HG02588 (cell line): ENCODE data around the gene VMP1.

Source experiments
- ATAC-seq: cut with Tn5 transposase; IDR thresholded peaks from one replicate; pipeline ENCODE4 v1.9.1; 2021; ENCODE audit warnings: mild to moderate bottlenecking, moderate library complexity; ENCODE audit not compliant: unreplicated experiment

The VMP1 gene

GRCh38 chr17:59707971-59708430, 547 bp downstream of the VMP1 start:
- ATAC-seq = no peak

- no peak for ATAC-seq
These were observed 4.5 kb downstream of the VMP1 start for GRCh38 chr17:59711936-59712335.

- no peak for ATAC-seq
These were observed 5.4 kb downstream of the VMP1 start for GRCh38 chr17:59712862-59713261.

DNA sequence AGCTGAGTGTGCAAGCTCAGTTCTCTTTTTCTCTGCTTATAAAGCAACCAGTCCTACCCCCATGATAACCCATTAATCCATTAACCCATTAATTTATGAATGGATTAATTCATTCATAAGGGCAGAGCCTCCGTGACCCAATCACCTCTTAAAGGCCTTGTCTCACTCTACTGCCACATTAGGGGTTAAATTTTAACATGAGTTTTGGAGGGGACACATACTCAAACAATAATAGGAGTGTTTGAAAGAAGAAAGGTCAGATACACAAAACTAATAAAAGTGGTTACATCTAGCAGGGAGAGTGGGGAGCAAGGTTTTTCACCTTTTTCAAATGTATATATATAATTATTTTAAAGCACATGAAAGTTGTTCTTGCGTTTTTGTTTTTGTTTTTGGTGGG, 6.8 kb downstream of the VMP1 start:
- ATAC-seq = no peak

GRCh38 chr17:59716427-59716826, 9.0 kb downstream of the VMP1 start:
- ATAC-seq = no peak

DNA sequence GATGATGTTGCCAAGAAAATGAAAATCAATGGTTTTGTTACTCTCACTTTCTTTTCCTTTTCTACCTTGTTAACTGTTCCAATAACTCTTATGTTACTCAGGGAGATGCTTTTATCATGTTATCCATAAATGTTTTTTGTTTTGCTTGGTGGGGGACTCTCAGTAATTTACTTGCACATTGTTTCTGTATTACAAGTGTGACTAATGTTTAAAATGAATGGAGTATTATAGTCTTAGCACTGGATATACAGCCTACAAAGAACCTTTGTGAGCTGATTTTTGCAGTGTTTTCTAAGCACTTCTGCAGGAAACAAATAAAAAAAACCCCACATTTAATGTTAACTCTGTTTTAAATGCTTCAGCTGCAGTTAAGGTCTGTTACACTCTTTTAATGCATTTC, 12.1 kb downstream of the VMP1 start:
- no peak for ATAC-seq

GRCh38 chr17:59722623-59723022, 15.2 kb downstream of the VMP1 start:
- ATAC-seq = no peak

DNA sequence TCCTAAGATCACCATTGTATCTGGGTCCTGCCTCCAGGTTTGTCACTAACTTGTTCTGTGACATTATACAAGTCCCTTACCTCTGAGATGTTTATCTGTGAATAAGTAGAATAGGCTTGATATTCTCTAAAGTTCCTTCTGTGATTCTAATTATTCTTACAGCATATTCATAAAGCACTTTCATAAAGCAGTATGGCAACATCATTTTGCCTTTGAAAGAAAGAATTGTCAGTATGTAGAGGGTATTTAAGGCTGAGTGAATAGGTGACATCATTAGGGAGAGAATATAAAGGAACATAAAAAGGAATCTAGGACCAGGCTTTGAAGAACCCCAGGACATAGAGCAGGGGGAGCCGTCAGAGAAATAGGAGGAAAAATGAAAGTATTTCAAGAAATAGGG, 15.6 kb downstream of the VMP1 start:
- ATAC-seq = no peak

GRCh38 chr17:59723607-59724006, 16.2 kb downstream of the VMP1 start:
- no peak for ATAC-seq

DNA sequence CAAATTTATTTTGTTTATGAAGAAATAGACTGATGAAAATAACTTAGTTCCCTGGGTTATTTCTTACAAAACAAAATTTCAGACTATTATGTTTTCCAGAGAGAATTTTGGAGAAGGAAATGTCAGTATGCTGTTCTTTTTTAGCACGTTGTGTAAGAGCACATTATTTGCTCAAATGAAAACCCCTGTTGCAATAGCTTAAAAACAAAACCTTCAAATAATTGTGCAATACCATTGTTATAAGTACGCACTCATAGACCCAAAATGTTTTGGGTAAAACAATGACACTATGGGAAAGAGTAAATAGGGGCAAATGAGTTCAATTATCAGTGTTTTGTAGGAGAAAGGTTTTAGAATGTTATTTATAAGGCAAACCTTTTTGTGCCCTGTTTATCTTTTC, 18.2 kb downstream of the VMP1 start:
- ATAC-seq = no peak

DNA sequence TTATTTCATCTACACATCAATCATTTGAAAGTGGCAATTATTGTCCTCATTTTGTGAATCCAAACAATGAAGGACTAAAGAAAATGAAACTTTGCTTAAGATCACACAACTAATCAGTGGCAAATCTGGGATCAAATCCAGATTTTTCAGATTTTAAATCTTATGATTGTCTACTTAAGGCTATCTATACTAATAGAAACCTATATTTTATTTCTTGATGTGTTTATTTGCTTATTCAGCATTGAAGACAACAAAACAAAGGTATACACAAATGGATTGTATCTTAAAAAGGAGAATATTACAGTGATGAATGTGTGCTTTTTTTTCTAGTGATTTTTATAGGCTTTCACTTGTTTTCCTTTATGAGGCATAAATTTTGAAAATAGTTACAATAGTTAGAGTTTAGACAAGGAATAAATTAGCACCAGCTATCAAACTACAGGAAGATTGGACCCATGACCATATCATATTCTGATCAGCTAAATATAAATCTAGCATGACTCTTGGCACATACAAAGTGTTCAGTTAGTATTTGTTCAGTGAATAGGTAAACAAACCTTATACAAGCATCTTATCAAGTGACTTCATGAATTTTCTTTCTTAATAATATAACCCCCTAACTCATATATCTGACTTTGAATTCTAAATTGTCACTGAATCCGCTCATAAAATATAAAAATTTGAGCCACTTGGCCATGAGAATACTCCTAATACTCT, 20.5 kb downstream of the VMP1 start:
- no peak for ATAC-seq

- ATAC-seq = no peak
These were observed 22.9 kb downstream of the VMP1 start for GRCh38 chr17:59730268-59730834.

DNA sequence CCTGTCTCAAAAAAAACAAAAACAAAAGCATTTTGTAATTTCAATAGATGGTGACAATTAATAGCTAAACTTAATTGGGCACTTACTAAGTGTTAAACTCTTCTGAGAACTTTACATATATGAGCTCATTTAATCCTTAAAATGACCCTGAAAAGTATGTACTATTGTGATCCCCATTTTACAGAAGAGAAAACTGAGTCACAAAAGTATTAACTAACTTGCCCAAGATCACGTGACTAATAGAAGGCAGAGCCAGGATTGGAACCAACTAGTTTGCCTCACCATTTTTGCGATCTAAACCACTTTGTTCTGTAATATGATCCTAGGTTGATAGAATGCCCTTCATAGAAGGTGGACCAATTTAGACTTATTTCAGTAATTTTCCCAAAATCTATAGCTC, 26.2 kb downstream of the VMP1 start:
- ATAC-seq = no peak

- ATAC-seq = no peak
These were observed 26.8 kb downstream of the VMP1 start for GRCh38 chr17:59734226-59734625.

- no peak for ATAC-seq
These were observed 29.9 kb downstream of the VMP1 start for GRCh38 chr17:59737324-59737723.

DNA sequence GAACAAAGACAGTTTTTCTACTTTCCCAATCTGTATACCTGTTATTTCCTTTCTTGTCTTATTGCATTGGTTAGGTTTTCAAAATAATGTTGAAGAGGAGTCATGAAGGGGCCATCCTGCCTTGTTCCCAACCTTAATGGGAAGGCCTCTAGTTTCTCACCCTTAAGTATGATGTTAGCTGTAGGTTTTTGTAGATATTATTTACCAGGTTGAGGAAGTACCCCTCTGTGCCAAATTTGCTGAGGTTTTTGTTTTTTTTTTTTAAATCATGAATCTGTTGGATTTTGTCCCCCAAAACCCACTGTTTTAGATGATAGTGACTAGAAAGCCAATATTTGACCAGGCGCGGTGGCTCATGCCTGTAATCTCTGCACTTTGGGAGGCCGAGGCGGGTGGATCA, 36.4 kb downstream of the VMP1 start:
- no peak for ATAC-seq

DNA sequence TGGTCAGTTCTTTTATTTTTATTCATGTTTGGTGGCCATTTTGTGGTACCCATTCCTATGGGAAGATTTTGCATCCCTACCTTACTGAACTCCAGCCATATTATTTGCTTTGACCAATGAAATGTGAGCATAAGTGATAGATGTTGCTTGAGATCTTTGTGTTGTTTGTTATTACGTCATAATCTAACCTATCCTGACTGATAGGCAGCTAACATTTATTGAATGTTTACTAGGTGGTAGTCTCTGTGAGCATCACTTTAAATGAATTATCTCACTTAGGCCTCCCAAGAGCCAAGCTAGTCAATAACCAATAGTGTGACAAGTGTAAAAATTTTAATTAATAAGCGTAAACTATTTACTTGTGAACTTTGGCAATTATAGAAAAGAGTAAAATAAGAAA, 37.6 kb downstream of the VMP1 start:
- no peak for ATAC-seq

DNA sequence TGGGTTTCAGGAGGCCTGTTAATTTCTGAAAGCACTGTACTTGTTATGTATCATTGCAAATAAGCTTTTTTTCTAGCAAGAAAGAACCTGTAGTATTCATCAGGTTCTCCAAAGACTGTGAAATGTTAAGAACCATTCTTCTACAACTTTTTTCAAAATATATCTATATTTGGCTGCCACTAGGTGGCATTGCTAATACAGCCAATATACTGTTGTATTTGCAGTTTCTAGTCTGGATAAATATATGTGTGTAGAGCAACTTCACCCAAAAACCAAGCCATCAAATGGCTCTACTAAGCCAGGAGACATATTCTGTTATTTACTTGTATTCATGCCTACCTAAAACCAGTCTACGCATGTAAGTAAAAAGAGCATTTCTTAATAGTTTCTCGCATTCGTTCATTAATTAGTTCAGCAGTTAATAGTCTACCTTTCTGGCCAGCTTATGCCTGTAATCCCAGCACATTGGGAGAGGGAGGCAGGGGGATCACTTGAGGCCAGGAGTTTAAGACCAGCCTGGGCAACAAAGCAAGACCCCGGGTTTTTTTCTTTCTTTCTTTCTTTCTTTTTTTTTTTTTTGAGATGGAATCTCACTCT, 39.5 kb downstream of the VMP1 start:
- ATAC-seq = no peak

DNA sequence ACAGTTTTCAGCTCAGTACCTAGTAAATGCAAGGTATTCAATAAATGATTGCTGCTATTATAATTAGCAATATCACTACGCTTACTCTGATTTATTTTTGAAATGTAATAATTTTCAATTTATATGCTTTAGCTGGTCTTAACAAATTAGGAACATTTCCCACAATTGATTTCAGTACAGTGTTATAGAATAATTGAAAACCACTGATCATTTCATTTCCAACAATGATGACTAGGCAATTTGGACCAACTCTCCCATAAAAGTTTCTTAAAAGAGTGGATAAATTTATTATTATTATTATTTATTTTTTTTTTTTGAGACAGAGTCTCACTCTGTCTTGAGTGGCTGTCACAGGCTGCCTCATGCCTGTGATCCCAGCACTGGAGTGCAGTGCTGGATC, 41.1 kb downstream of the VMP1 start:
- no peak for ATAC-seq

- no peak for ATAC-seq
These were observed 44.5 kb downstream of the VMP1 start for GRCh38 chr17:59751955-59752413.

DNA sequence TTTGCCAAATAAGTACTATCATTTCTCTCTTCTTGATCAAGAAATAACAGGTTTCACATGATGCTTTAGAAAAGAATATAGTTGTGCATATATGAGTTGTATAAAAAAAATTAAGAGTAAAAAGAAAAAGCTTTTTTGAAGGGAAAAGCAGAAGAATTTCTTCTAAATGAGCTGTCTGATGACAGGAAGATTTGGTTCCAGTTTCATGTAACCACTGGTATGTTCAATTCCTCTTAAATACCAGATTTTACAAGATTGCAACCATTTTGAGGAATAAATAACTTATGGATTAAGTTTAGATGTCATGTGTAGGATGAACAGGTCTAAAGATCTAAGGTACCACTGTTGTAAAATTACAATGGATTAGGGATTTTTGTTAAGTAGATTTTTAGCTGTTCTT, 45.0 kb downstream of the VMP1 start:
- no peak for ATAC-seq

GRCh38 chr17:59752922-59753321, 45.5 kb downstream of the VMP1 start:
- ATAC-seq = no peak
